H9 (cell line): ENCODE results near the gene MACC1. TPM values are rescaled to one million over a fixed set of nuclear protein-coding genes. Genes with fewer than 3 reads are reported as not detected.
A peak's percentile ranks its signal among the peaks of the same experiment; 100 is the strongest.
"Not testable (repeated sequence)": the region's sequence is repeated elsewhere in the genome, so short reads cannot be mapped to it uniquely, and the experiment has no call there.

ENCODE experiments used
- DNase-seq: peaks from one replicate; pipeline ENCODE4 v3.0.0-alpha.2; 2017
- H2AFZ ChIP-seq: one replicate; pipeline ENCODE4 v1.6.1; 2013; ENCODE audit warnings: mild to moderate bottlenecking, low read length, control low read depth, moderate library complexity
- H2AK5ac ChIP-seq: 2 replicates; pipeline ENCODE4 v1.6.1; 2013; ENCODE audit warnings: low read length, control low read depth, mixed read lengths; ENCODE audit not compliant: insufficient read length
- H2BK120ac ChIP-seq: one replicate; pipeline ENCODE4 v1.6.1; 2013; ENCODE audit warnings: low read depth, mild to moderate bottlenecking, low read length, control low read depth, inconsistent platforms; ENCODE audit not compliant: poor library complexity, severe bottlenecking
- H2BK12ac ChIP-seq: 2 replicates; pipeline ENCODE4 v1.6.1; 2013; ENCODE audit warnings: low read length, control low read depth, mixed read lengths, low read depth; ENCODE audit not compliant: insufficient read length
- H2BK15ac ChIP-seq: 2 replicates; pipeline ENCODE4 v1.6.1; 2013; ENCODE audit warnings: low read depth, low read length, control low read depth
- H2BK20ac ChIP-seq: one replicate; pipeline ENCODE4 v1.6.1; 2013; ENCODE audit warnings: low read depth, mild to moderate bottlenecking, low read length, control low read depth, inconsistent platforms; ENCODE audit not compliant: poor library complexity, severe bottlenecking
- H2BK5ac ChIP-seq: 2 replicates; pipeline ENCODE4 v1.6.1; 2013; ENCODE audit warnings: low read length, control low read depth, mixed read lengths; ENCODE audit not compliant: insufficient read length
- H3K14ac ChIP-seq: 2 replicates; pipeline ENCODE4 v1.6.1; 2013; ENCODE audit warnings: low read length, control low read depth; ENCODE audit not compliant: insufficient read depth
- H3K18ac ChIP-seq: 2 replicates; pipeline ENCODE4 v1.6.1; 2013; ENCODE audit warnings: low read depth, mild to moderate bottlenecking, mixed read lengths, low read length, control low read depth; ENCODE audit not compliant: insufficient read length
- H3K23ac ChIP-seq: 2 replicates; pipeline ENCODE4 v1.6.1; 2013; ENCODE audit warnings: low read length, control low read depth, mixed read lengths, low read depth; ENCODE audit not compliant: insufficient read length
- H3K23me2 ChIP-seq: 2 replicates; pipeline ENCODE4 v1.6.1; 2013; ENCODE audit warnings: low read depth, mild to moderate bottlenecking, mixed read lengths, low read length, control low read depth; ENCODE audit not compliant: insufficient read length, poor library complexity, severe bottlenecking
- H3K27ac ChIP-seq: 2 replicates; pipeline ENCODE4 v1.5.1; 2013; ENCODE audit warnings: low read length, control low read depth, mixed read lengths, low read depth; ENCODE audit not compliant: insufficient read length
- H3K27me3 ChIP-seq: 2 replicates; pipeline ENCODE4 v1.6.1; 2013; ENCODE audit warnings: low read length, control low read depth, inconsistent platforms; ENCODE audit not compliant: insufficient read depth
- H3K4ac ChIP-seq: 2 replicates; pipeline ENCODE4 v1.6.1; 2013; ENCODE audit warnings: low read depth, mild to moderate bottlenecking, control low read depth, inconsistent platforms, low read length, moderate library complexity
- H3K4me1 ChIP-seq: 2 replicates; pipeline ENCODE4 v1.6.1; 2013; ENCODE audit warnings: low read length, control low read depth, inconsistent platforms; ENCODE audit not compliant: insufficient read depth
- H3K4me2 ChIP-seq: 2 replicates; pipeline ENCODE4 v1.6.1; 2013; ENCODE audit warnings: low read length, control low read depth, mixed read lengths; ENCODE audit not compliant: insufficient read length, insufficient read depth
- H3K56ac ChIP-seq: 2 replicates; pipeline ENCODE4 v1.6.1; 2013; ENCODE audit warnings: low read depth, mild to moderate bottlenecking, mixed read lengths, low read length, control low read depth; ENCODE audit not compliant: insufficient read length
- H3K79me1 ChIP-seq: 2 replicates; pipeline ENCODE4 v1.6.1; 2013; ENCODE audit warnings: low read depth, mild to moderate bottlenecking, moderate library complexity, low read length, control low read depth, inconsistent platforms; ENCODE audit not compliant: insufficient read depth, poor library complexity, severe bottlenecking
- H3K79me2 ChIP-seq: 2 replicates; pipeline ENCODE4 v1.6.1; 2013; ENCODE audit warnings: low read length, control low read depth, inconsistent platforms; ENCODE audit not compliant: insufficient read depth
- H3K9ac ChIP-seq: 2 replicates; pipeline ENCODE4 v1.6.1; 2013; ENCODE audit warnings: low read length, control low read depth, mixed read lengths; ENCODE audit not compliant: insufficient read length; ENCODE audit errors: extremely low read depth
- H3K9me3 ChIP-seq: one replicate; pipeline ENCODE4 v1.6.1; 2013; ENCODE audit warnings: low read depth, low read length, inconsistent platforms; ENCODE audit not compliant: control insufficient read depth
- H3T11ph ChIP-seq: one replicate; pipeline ENCODE4 v1.6.1; 2013; ENCODE audit warnings: mild to moderate bottlenecking, low read length, control low read depth, inconsistent platforms
- H4K20me1 ChIP-seq: one replicate; pipeline ENCODE4 v1.6.1; 2013; ENCODE audit not compliant: control insufficient read depth, insufficient read length, insufficient read depth
- H4K5ac ChIP-seq: 2 replicates; pipeline ENCODE4 v1.6.1; 2013; ENCODE audit warnings: low read depth, mild to moderate bottlenecking, mixed read lengths, low read length, control low read depth; ENCODE audit not compliant: insufficient read length
- H4K8ac ChIP-seq: replicated peaks from 2 replicates; pipeline ENCODE4 v1.6.1; 2013; ENCODE audit warnings: low read length, control low read depth, mixed read lengths, low read depth; ENCODE audit not compliant: insufficient read length
- H4K91ac ChIP-seq: 2 replicates; pipeline ENCODE4 v1.6.1; 2013; ENCODE audit warnings: low read depth, mild to moderate bottlenecking, moderate library complexity, mixed read lengths, low read length, control low read depth; ENCODE audit not compliant: insufficient read length
- H3K27ac Mint-ChIP-seq, 3 experiments: 2 replicates in 2 of 3; 3 replicates in 1 of 3; pipeline ENCODE4 v1.8.0; 2020 to 2021; ENCODE audit warnings: mixed read lengths in 3 of 3, mild to moderate bottlenecking in 1 of 3, moderate library complexity in 1 of 3
- H3K27me3 Mint-ChIP-seq: 2 replicates; pipeline ENCODE4 v1.8.0; 2021; ENCODE audit warnings: low read depth, mild to moderate bottlenecking, moderate library complexity, mixed read lengths
- H3K36me3 Mint-ChIP-seq, 3 experiments: 2 replicates in 2 of 3; 3 replicates in 1 of 3; pipeline ENCODE4 v1.8.0; 2020 to 2021; ENCODE audit warnings: low read depth in 3 of 3, mixed read lengths in 3 of 3; ENCODE audit not compliant: insufficient read depth in 1 of 3
- H3K4me1 Mint-ChIP-seq, 2 experiments: 2 replicates each; pipeline ENCODE4 v1.8.0; 2020; ENCODE audit warnings: mixed read lengths in 2 of 2
- H3K4me3 Mint-ChIP-seq, 2 experiments: 2 replicates in 1 of 2; 3 replicates in 1 of 2; pipeline ENCODE4 v1.8.0; 2020 to 2021; ENCODE audit warnings: mild to moderate bottlenecking in 2 of 2, mixed read lengths in 2 of 2, moderate library complexity in 1 of 2
- H3K9me3 Mint-ChIP-seq, 2 experiments: 2 replicates in 1 of 2; 3 replicates in 1 of 2; pipeline ENCODE4 v1.8.0; 2020; ENCODE audit warnings: mild to moderate bottlenecking in 2 of 2, mixed read lengths in 2 of 2, moderate library complexity in 1 of 2
- WGBS: extraction: QIAGEN DNeasy Blood & Tissue Kit; methylation state at CpG from one replicate; pipeline ENCODE4 v1.1.7; 2013; ENCODE audit warnings: missing lambda C conversion rate, low lambda C conversion rate, mixed read lengths; ENCODE audit not compliant: insufficient read length; ENCODE audit errors: extremely low coverage; 5-methylcytosine and 5-hydroxymethylcytosine counted together
- total RNA-seq: library from RNA; stranded (reverse); gene quantifications from 2 replicates; pipeline ENCODE4 v1.2.1, GENCODE V29; 2021
- TF ChIP-seq, protein P1 (sequence below): fragments of 200-600 bp; sonication (generic); conservative IDR thresholded peaks from 3 replicates; pipeline ENCODE4 v1.8.0; 2021; ENCODE audit warnings: antibody characterized with exemption, mild to moderate bottlenecking

The MACC1 gene
- total RNA-seq, 1 experiment from 2014 or later = 11.0 TPM

DNA sequence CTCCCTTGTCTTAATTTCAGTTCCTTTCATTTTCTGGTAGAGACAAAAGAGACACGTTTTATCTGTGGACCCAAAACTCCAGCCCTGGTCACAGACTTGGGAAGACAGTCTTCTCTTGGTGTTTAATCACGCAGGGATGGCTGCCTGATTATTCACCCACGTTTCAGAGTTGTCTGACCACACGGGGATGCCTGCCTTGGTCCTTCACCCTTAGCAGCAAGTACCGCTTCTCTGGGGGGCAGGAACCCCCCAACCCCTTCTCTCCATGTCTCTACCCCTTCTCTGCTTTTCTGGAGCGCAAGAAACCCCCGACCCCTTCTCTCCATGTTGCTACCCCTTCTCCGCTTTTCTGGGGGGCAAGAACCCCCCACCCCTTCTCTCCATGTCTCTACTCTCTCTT, 95.8 kb downstream of the MACC1 start:
- Histone ChIP-seq H3K27me3 (no peaks in the 10 kb centered on the region), H3K4ac (no peak overlapping the region; the same call in 1 of the 2 replicates), H3K4me1 (peaks cover 14% of the 10 kb centered on the region; the same call in 1 of the 2 replicates), H4K91ac (no peak overlapping the region), H3K9me3 (no peaks in the 10 kb centered on the region), H3K14ac (peak overlapping the region; percentile 38; the same call in 1 of the 2 replicates), H4K8ac (no peak overlapping the region), H2BK20ac (no peak overlapping the region), H3K79me1 (no peaks in the 10 kb centered on the region), H3T11ph (no peak overlapping the region), H3K9ac (peak overlapping the region; percentile 98), H2AFZ (no peak overlapping the region), H2BK5ac (no peak overlapping the region), H2BK15ac (no peak overlapping the region), H3K18ac (no peak overlapping the region), H3K27ac (peak overlapping the region; percentile 97), H3K79me2 (peaks cover 26% of the 10 kb centered on the region), H3K4me2 (peak overlapping the region; percentile 90), H4K5ac (no peak overlapping the region), H3K23me2 (no peaks in the 10 kb centered on the region), H2BK12ac (no peak overlapping the region), H2BK120ac (no peak overlapping the region), H2AK5ac (no peak overlapping the region), H3K56ac (peak overlapping the region; percentile 56), H4K20me1 (no peaks in the 10 kb centered on the region), H3K23ac (no peak overlapping the region)
- Mint-ChIP-seq H3K36me3 (peaks cover 6 to 35% (median 10%) of the 10 kb centered on the region in 3 experiments; a peak in 6 of 7 replicates), H3K4me1 (peaks cover 23 to 47% of the 10 kb centered on the region in 2 experiments), H3K9me3 (peaks cover 0 to 3% of the 10 kb centered on the region in 2 experiments; a peak in 1 of 5 replicates), H3K4me3 (peak overlapping the region in 1 of 2 experiments; percentile 68; a peak in 2 of 5 replicates), H3K27me3 (no peaks in the 10 kb centered on the region; the same call in 1 of the 2 replicates), H3K27ac (peak overlapping the region in 2 of 3 experiments; percentile 11 to 94; a peak in 4 of 7 replicates)
- WGBS = no CpG with 5 or more reads among the region's 8 CpGs
- DNase-seq = no peak
- TF ChIP-seq, protein P1, sequence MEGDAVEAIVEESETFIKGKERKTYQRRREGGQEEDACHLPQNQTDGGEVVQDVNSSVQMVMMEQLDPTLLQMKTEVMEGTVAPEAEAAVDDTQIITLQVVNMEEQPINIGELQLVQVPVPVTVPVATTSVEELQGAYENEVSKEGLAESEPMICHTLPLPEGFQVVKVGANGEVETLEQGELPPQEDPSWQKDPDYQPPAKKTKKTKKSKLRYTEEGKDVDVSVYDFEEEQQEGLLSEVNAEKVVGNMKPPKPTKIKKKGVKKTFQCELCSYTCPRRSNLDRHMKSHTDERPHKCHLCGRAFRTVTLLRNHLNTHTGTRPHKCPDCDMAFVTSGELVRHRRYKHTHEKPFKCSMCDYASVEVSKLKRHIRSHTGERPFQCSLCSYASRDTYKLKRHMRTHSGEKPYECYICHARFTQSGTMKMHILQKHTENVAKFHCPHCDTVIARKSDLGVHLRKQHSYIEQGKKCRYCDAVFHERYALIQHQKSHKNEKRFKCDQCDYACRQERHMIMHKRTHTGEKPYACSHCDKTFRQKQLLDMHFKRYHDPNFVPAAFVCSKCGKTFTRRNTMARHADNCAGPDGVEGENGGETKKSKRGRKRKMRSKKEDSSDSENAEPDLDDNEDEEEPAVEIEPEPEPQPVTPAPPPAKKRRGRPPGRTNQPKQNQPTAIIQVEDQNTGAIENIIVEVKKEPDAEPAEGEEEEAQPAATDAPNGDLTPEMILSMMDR = no peak

DNA sequence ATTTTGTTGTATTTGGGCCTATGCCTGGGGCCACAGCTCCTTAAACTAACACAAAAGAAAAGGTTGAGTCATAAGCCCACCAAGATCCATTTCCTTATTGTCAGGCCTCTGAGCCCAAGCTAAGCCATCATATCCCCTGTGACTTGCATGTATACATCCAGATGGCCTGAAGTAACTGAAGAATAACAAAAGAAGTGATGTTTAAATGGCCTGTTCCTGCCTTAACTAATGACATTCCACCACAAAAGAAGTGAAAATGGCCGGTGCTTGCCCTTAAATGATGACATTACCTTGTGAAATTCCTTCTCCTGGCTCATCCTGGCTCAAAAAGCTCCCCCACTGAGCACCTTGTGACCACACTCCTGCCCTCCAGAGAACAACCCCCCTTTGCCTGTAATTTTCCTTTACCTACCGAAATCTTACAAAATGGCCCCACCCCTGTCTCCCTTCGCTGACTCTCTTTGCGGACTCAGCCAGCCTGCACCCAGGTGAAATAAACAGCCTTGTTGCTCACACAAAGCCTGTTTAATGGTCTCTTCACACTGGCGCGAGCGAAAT, 96.5 kb downstream of the MACC1 start:
- Histone ChIP-seq H3K79me2 (peaks cover 28% of the 10 kb centered on the region), H3K14ac (peak overlapping the region; percentile 78; the same call in 1 of the 2 replicates), H3K9ac (peak overlapping the region; percentile 98), H3K4me1 (peaks cover 14% of the 10 kb centered on the region; the same call in 1 of the 2 replicates), H3K4me2 (peak overlapping the region; percentile 90), H3K18ac (peak overlapping the region; percentile 66), H3K27ac (peak overlapping the region; percentile 97)
- H3K56ac ChIP-seq, H2BK120ac ChIP-seq, H2BK12ac ChIP-seq, H2BK20ac ChIP-seq, H3K23me2 ChIP-seq, H3K79me1 ChIP-seq, H3K27me3 ChIP-seq, H3K9me3 ChIP-seq, H3K27me3 Mint-ChIP-seq, H2AFZ ChIP-seq, H2BK5ac ChIP-seq, H3K23ac ChIP-seq, H3T11ph ChIP-seq, H3K9me3 Mint-ChIP-seq, H2AK5ac ChIP-seq, H2BK15ac ChIP-seq, H4K20me1 ChIP-seq, H3K4ac ChIP-seq, H4K8ac ChIP-seq, H4K5ac ChIP-seq, H4K91ac ChIP-seq: not testable (repeated sequence)
- H3K4me3 Mint-ChIP-seq = peak overlapping the region in 1 of 2 experiments; percentile 68; a peak in 3 of 5 replicates
- peaks cover 6 to 35% (median 10%) of the 10 kb centered on the region in 3 experiments; a peak in 6 of 7 replicates for H3K36me3 Mint-ChIP-seq
- H3K4me1 Mint-ChIP-seq = peaks cover 23 to 49% of the 10 kb centered on the region in 2 experiments
- peak; percentile 89 for DNase-seq
- WGBS = no CpG with 5 or more reads among the region's 7 CpGs
- H3K27ac Mint-ChIP-seq = peak overlapping the region in 2 of 3 experiments; percentile 10 to 94; a peak in 4 of 7 replicates
